OCI-LY1 (cell line): ENCODE results near the gene GDF7.

ENCODE experiments used
- H2AFZ ChIP-seq: fragments of 200-600 bp; sonication (generic), shearing (Covaris generic); 2 replicates; pipeline ENCODE4 v1.6.0; 2014; ENCODE audit warnings: antibody characterized with exemption, mild to moderate bottlenecking, low read length
- H3F3A ChIP-seq: fragments of 200-600 bp; sonication (generic), shearing (Covaris generic); 2 replicates; pipeline ENCODE4 v1.6.0; 2014; ENCODE audit warnings: mild to moderate bottlenecking, antibody characterized with exemption, low read length, moderate library complexity; ENCODE audit not compliant: insufficient read depth
- H3K27ac ChIP-seq: fragments of 200-600 bp; sonication (generic); 2 replicates; pipeline ENCODE4 v1.5.1; 2014; ENCODE audit warnings: low read length, mixed run types, mild to moderate bottlenecking, low read depth; ENCODE audit not compliant: poor library complexity, severe bottlenecking
- H3K27me3 ChIP-seq: fragments of 200-600 bp; sonication (generic); 2 replicates; pipeline ENCODE4 v1.6.0; 2014; ENCODE audit warnings: antibody characterized with exemption, mild to moderate bottlenecking, low read length, moderate library complexity; ENCODE audit not compliant: insufficient read depth
- H3K36me3 ChIP-seq: fragments of 200-600 bp; sonication (generic); 2 replicates; pipeline ENCODE4 v1.6.1; 2014; ENCODE audit warnings: mild to moderate bottlenecking, antibody characterized with exemption, low read length, moderate library complexity, mixed read lengths; ENCODE audit not compliant: insufficient read depth
- H3K4me1 ChIP-seq: fragments of 200-600 bp; sonication (generic); 2 replicates; pipeline ENCODE4 v1.5.1; 2014; ENCODE audit warnings: mild to moderate bottlenecking, low read length, moderate library complexity; ENCODE audit not compliant: insufficient read depth, severe bottlenecking
- H3K4me2 ChIP-seq: fragments of 200-600 bp; sonication (generic), shearing (Covaris generic); 2 replicates; pipeline ENCODE4 v1.6.1; 2014; ENCODE audit warnings: low read length
- H3K4me3 ChIP-seq: fragments of 200-600 bp; sonication (generic); 2 replicates; pipeline ENCODE4 v1.5.1; 2014; ENCODE audit warnings: low read length, low read depth, mild to moderate bottlenecking, mixed read lengths; ENCODE audit not compliant: poor library complexity, severe bottlenecking
- H3K79me2 ChIP-seq: fragments of 200-600 bp; shearing (Covaris generic); 2 replicates; pipeline ENCODE4 v1.6.1; 2016; ENCODE audit warnings: mixed run types, low read length, mixed read lengths; ENCODE audit not compliant: insufficient read depth
- H3K9ac ChIP-seq: fragments of 200-600 bp; sonication (generic), shearing (Covaris generic); 2 replicates; pipeline ENCODE4 v1.6.1; 2014; ENCODE audit warnings: mild to moderate bottlenecking, low read length, mixed read lengths
- H3K9me2 ChIP-seq: fragments of 200-600 bp; sonication (generic), shearing (Covaris generic); 2 replicates; pipeline ENCODE4 v1.6.1; 2014; ENCODE audit warnings: low read depth, mild to moderate bottlenecking, low read length, mixed read lengths
- H3K9me3 ChIP-seq: fragments of 200-600 bp; shearing (Covaris generic); 2 replicates; pipeline ENCODE4 v1.6.1; 2014; ENCODE audit warnings: low read length, mixed read lengths
- H4K20me1 ChIP-seq: fragments of 200-600 bp; sonication (generic), shearing (Covaris generic); 2 replicates; pipeline ENCODE4 v1.6.0; 2016; ENCODE audit warnings: mild to moderate bottlenecking, low read length; ENCODE audit not compliant: insufficient read depth
- CTCF ChIP-seq: fragments of 200-600 bp; sonication (generic), shearing (Covaris generic); IDR thresholded peaks from 2 replicates; pipeline ENCODE4 v1.5.1; 2017; ENCODE audit warnings: mild to moderate bottlenecking, antibody characterized with exemption, low read length, moderate library complexity, mixed read lengths
- EZH2 ChIP-seq: fragments of 200-600 bp; sonication (generic), shearing (Covaris generic); IDR thresholded peaks from 2 replicates; pipeline ENCODE4 v1.8.0; 2017; ENCODE audit warnings: borderline replicate concordance, mixed run types, mild to moderate bottlenecking, antibody characterized with exemption, low read length, moderate library complexity, mixed read lengths

GDF7 gene

GRCh38 chr2:20684581-20685063, 17.7 kb downstream of the GDF7 start:
- peaks cover 44% of the 10 kb centered on the region for H3K36me3 ChIP-seq
- H3K9me3 ChIP-seq = no peaks in the 10 kb centered on the region
- no peaks in the 10 kb centered on the region for H3K79me2 ChIP-seq
- no peak overlapping the region for H3K4me2 ChIP-seq
- H3K27me3 ChIP-seq = no peaks in the 10 kb centered on the region
- H4K20me1 ChIP-seq = no peaks in the 10 kb centered on the region
- no peak overlapping the region for H3K27ac ChIP-seq
- TF ChIP-seq CTCF (no peak), EZH2 (no peak)
- no peaks in the 10 kb centered on the region for H3K4me1 ChIP-seq
- H3F3A ChIP-seq = no peaks in the 10 kb centered on the region
- no peak overlapping the region for H3K4me3 ChIP-seq
- H2AFZ ChIP-seq = no peak overlapping the region
- H3K9me2 ChIP-seq = no peaks in the 10 kb centered on the region
- no peak overlapping the region for H3K9ac ChIP-seq

- H3K27ac ChIP-seq = no peak overlapping the region
- H2AFZ ChIP-seq = no peak overlapping the region
- H3K36me3 ChIP-seq = peaks cover 65% of the 10 kb centered on the region
- H3K27me3 ChIP-seq = no peaks in the 10 kb centered on the region
- H3K4me3 ChIP-seq = no peak overlapping the region
- no peak overlapping the region for H3K9ac ChIP-seq
- no peak for TF ChIP-seq CTCF
- TF ChIP-seq EZH2 = no peak
- H4K20me1 ChIP-seq = no peaks in the 10 kb centered on the region
- H3F3A ChIP-seq = no peaks in the 10 kb centered on the region
- no peaks in the 10 kb centered on the region for H3K4me1 ChIP-seq
- H3K4me2 ChIP-seq = no peak overlapping the region
- H3K9me3 ChIP-seq = no peaks in the 10 kb centered on the region
- H3K9me2 ChIP-seq = no peaks in the 10 kb centered on the region
- no peaks in the 10 kb centered on the region for H3K79me2 ChIP-seq
Observed at GRCh38 chr2:20687260-20687832, 20.4 kb downstream of the GDF7 start.

GRCh38 chr2:20689428-20690264, 22.7 kb downstream of the GDF7 start:
- Histone ChIP-seq H3F3A (no peaks in the 10 kb centered on the region), H3K36me3 (peaks cover 56% of the 10 kb centered on the region), H3K4me1 (no peaks in the 10 kb centered on the region), H3K79me2 (no peaks in the 10 kb centered on the region), H3K27me3 (no peaks in the 10 kb centered on the region), H3K9ac (no peak overlapping the region), H3K9me3 (no peaks in the 10 kb centered on the region), H3K27ac (no peak overlapping the region), H4K20me1 (no peaks in the 10 kb centered on the region), H3K4me3 (no peak overlapping the region), H2AFZ (no peak overlapping the region), H3K4me2 (no peak overlapping the region), H3K9me2 (no peaks in the 10 kb centered on the region)
- no peak for TF ChIP-seq CTCF
- no peak for TF ChIP-seq EZH2
